Esophagus squamous epithelium (tissue), 5 donors: ENCODE results near the gene CPM. TPM values are rescaled to one million over a fixed set of nuclear protein-coding genes. Genes with fewer than 3 reads are reported as not detected.

ENCODE experiments used
- DNase-seq: peaks from one replicate; lab custom pipeline; 2025; lab: John Stamatoyannopoulos, UW
- H3K27ac ChIP-seq, 4 donors: fragments of 200-600 bp; sonication (generic); one replicate each; pipeline ENCODE4 v1.5.1; 2016 to 2019; ENCODE audit warnings: mild to moderate bottlenecking in 1 of 4
- H3K27me3 ChIP-seq, 4 donors: fragments of 200-600 bp; sonication (generic); 1 replicate in 3 of 4; 2 replicates in 1 of 4; pipeline versions ENCODE4 v1.5.1 to v1.6.0; 2017 to 2021; ENCODE audit warnings: antibody characterized with exemption in 1 of 4
- H3K36me3 ChIP-seq, 3 donors: fragments of 200-600 bp; sonication (generic); one replicate each; pipeline ENCODE4 v1.5.1; 2016 to 2019
- H3K4me1 ChIP-seq, 3 donors: fragments of 200-600 bp; sonication (generic); one replicate each; pipeline ENCODE4 v1.5.1; 2017 to 2019
- H3K4me3 ChIP-seq, 4 donors: fragments of 200-600 bp; sonication (generic); 1 replicate in 3 of 4; 2 replicates in 1 of 4; pipeline ENCODE4 v1.5.1; 2016 to 2019; ENCODE audit warnings: mild to moderate bottlenecking in 2 of 4, moderate library complexity in 1 of 4
- H3K9me3 ChIP-seq, 3 donors: fragments of 200-600 bp; sonication (generic); one replicate each; pipeline ENCODE4 v1.5.1; 2016 to 2019
- POLR2A ChIP-seq, 4 donors: fragments of 450-650 bp; IDR thresholded peaks; one replicate each; pipeline ENCODE4 v1.6.1; 2017; ENCODE audit warnings: antibody characterized with exemption in 4 of 4, mild to moderate bottlenecking in 4 of 4, moderate library complexity in 3 of 4
- WGBS, 2 donors: methylation state at CpG; one replicate each; pipeline ENCODE4 v1.1.5; 2018; 5-methylcytosine and 5-hydroxymethylcytosine counted together
- intact Hi-C: fragments of 100-400 bp; cut with DNase I; formaldehyde crosslinking; loops from one replicate; pipeline ENCODE4 v1.15.0; 2022
- total RNA-seq, 4 donors: library from RNA; depleted of rRNA; stranded (reverse); fragments of >200 nt; gene quantifications; one replicate each; pipeline ENCODE4 v1.1.0, GENCODE V29; 2016
- TF ChIP-seq, protein P1 (sequence below), 6 experiments: fragments of 450-650 bp in 4 of 6; fragments of 200-600 bp in 2 of 6; sonication (generic) in 2 of 6; IDR thresholded peaks; one replicate each; pipeline ENCODE4 v1.5.1; 2016 to 2019; ENCODE audit warnings: antibody characterized with exemption in 6 of 6, mild to moderate bottlenecking in 4 of 6, moderate library complexity in 4 of 6
- donor health status: DM: yes; HTN: yes; CAD: no.

CPM gene
- total RNA-seq, 4 donors from 2014 or later: 10.9 to 35.5 (median 20.6) TPM

- intact Hi-C loops: no loop called here
- H3K36me3 ChIP-seq: no peaks in the 10 kb centered on the region
- WGBS, 2 donors: 72 to 73% methylated on average over 2 of the region's 2 CpGs
- H3K4me3 ChIP-seq: no peak overlapping the region
- DNase-seq: no peak
- no peaks in the 10 kb centered on the region for H3K9me3 ChIP-seq
- TF ChIP-seq POLR2A (IDR thresholded peaks at IDR 0.05): no peak
- TF ChIP-seq, protein P1, sequence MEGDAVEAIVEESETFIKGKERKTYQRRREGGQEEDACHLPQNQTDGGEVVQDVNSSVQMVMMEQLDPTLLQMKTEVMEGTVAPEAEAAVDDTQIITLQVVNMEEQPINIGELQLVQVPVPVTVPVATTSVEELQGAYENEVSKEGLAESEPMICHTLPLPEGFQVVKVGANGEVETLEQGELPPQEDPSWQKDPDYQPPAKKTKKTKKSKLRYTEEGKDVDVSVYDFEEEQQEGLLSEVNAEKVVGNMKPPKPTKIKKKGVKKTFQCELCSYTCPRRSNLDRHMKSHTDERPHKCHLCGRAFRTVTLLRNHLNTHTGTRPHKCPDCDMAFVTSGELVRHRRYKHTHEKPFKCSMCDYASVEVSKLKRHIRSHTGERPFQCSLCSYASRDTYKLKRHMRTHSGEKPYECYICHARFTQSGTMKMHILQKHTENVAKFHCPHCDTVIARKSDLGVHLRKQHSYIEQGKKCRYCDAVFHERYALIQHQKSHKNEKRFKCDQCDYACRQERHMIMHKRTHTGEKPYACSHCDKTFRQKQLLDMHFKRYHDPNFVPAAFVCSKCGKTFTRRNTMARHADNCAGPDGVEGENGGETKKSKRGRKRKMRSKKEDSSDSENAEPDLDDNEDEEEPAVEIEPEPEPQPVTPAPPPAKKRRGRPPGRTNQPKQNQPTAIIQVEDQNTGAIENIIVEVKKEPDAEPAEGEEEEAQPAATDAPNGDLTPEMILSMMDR (IDR thresholded peaks at IDR 0.05): no peak
- no peak overlapping the region for H3K27ac ChIP-seq
- no peaks in the 10 kb centered on the region for H3K27me3 ChIP-seq
- H3K4me1 ChIP-seq: no peaks in the 10 kb centered on the region
Measured at GRCh38 chr12:68911197-68911718, 21.7 kb downstream of the CPM start.

DNA sequence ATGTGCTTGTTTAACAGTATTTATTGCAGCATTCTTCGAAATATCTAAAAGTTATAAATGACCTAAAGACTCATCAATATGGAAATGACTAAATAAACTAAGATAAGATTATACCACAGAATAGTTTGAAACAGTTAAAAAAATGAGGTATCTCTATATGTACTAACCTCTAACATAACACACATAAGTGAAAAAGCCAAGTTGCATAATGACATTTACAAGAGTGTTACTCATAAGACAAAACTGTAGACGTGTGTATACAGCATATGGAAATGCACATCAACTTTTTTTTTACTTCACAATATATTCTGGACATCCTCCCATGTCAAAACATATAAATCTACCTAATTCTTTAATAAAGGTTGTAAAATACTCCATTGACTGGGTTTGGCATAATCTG, 22.8 kb downstream of the CPM start:
- intact Hi-C loops: no loop called here
- TF ChIP-seq, protein P1 (IDR thresholded peaks at IDR 0.05): no peak
- TF ChIP-seq POLR2A (IDR thresholded peaks at IDR 0.05): no peak
- no peak for DNase-seq

GRCh38 chr12:68908076-68908475, 24.9 kb downstream of the CPM start:
- H3K27ac ChIP-seq: no peak overlapping the region
- DNase-seq: no peak
- no peaks in the 10 kb centered on the region for H3K27me3 ChIP-seq
- no peak overlapping the region for H3K4me3 ChIP-seq
- TF ChIP-seq POLR2A (IDR thresholded peaks at IDR 0.05): no peak
- TF ChIP-seq, protein P1 (IDR thresholded peaks at IDR 0.05): no peak
- no peaks in the 10 kb centered on the region for H3K36me3 ChIP-seq
- H3K9me3 ChIP-seq: no peaks in the 10 kb centered on the region
- 94 to 96% methylated on average over 4 of the region's 4 CpGs for WGBS, 2 donors
- intact Hi-C loops: no loop called here
- no peaks in the 10 kb centered on the region for H3K4me1 ChIP-seq

More for the DNA sequence above, 22.8 kb downstream of the CPM start:
- WGBS, 2 donors: 53 to 59% methylated on average over 2 of the region's 2 CpGs
- Histone ChIP-seq H3K9me3 (no peaks in the 10 kb centered on the region), H3K36me3 (no peaks in the 10 kb centered on the region), H3K27me3 (no peaks in the 10 kb centered on the region), H3K4me3 (no peak overlapping the region), H3K4me1 (no peaks in the 10 kb centered on the region), H3K27ac (no peak overlapping the region)

GRCh38 chr12:68905733-68906132, 27.2 kb downstream of the CPM start:
- 95 to 97% methylated on average over 4 of the region's 4 CpGs for WGBS, 2 donors
- Histone ChIP-seq H3K4me3 (no peak overlapping the region), H3K9me3 (no peaks in the 10 kb centered on the region), H3K4me1 (no peaks in the 10 kb centered on the region), H3K27ac (no peak overlapping the region), H3K36me3 (no peaks in the 10 kb centered on the region), H3K27me3 (no peaks in the 10 kb centered on the region)
- intact Hi-C loops: no loop called here
- no peak for TF ChIP-seq POLR2A (IDR thresholded peaks at IDR 0.05)
- TF ChIP-seq, protein P1 (IDR thresholded peaks at IDR 0.05): no peak
- DNase-seq: no peak

DNA sequence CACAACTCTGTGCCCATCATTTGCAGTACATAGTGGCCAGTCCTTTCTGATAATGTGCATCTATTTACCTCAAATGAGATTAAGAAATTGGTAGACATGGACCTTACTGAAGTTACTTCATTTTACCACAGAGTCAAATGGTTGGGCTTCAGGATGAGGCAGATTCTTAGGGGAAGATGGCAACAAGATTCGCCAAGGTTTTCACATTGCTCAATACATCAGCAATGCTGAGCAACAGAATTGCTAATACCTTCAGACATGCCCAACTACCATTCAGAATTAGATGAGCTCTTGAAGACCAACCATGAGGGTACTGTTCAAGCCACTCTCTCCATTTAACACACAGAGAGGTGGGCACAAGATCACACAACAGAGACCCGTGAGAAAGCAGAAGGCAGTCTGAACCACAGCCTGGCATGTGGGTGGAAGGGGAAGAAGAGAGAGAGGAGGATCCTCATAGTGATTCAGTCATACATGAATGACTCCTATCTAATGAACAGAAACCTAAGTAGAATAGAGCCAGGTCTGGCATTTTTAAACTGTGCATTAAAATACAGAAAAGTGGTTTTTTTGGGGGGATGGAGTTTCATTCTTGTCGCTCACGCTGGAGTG, 28.5 kb downstream of the CPM start:
- DNase-seq: no peak
- no peak overlapping the region for H3K4me3 ChIP-seq
- H3K4me1 ChIP-seq: no peaks in the 10 kb centered on the region
- intact Hi-C loops: no loop called here
- H3K27me3 ChIP-seq: no peaks in the 10 kb centered on the region
- WGBS, 2 donors: 69 to 81% methylated on average over 4 of the region's 4 CpGs
- H3K36me3 ChIP-seq: no peaks in the 10 kb centered on the region
- H3K9me3 ChIP-seq: no peaks in the 10 kb centered on the region
- no peak overlapping the region for H3K27ac ChIP-seq
- TF ChIP-seq, protein P1 (IDR thresholded peaks at IDR 0.05): no peak
- TF ChIP-seq POLR2A (IDR thresholded peaks at IDR 0.05): no peak
